Fibroblast of villous mesenchyme (primary cell): Measurements from ENCODE around the gene LMBR1. TPM values are rescaled to one million over a fixed set of nuclear protein-coding genes. Genes with fewer than 3 reads are reported as not detected.

Experiments used
- DNase-seq: peaks from one replicate; pipeline ENCODE4 v3.0.0-alpha.2; 2010; ENCODE audit warnings: low read depth
- H3K4me3 ChIP-seq: 2 replicates; pipeline ENCODE4 v1.5.1; 2011; ENCODE audit warnings: low read depth, mild to moderate bottlenecking, low read length
- total RNA-seq: library from RNA; depleted of rRNA; stranded (reverse); fragments of >200 nt; gene quantifications from 2 replicates; pipeline ENCODE4 v1.2.3, GENCODE V29; 2012
- TF ChIP-seq, protein P1 (sequence below): IDR thresholded peaks from 2 replicates; pipeline ENCODE4 v1.5.1; 2012; ENCODE audit warnings: low read depth, mild to moderate bottlenecking, low read length; ENCODE audit not compliant: insufficient read depth

The LMBR1 gene
- total RNA-seq, 1 donor = 43.6 TPM

DNA sequence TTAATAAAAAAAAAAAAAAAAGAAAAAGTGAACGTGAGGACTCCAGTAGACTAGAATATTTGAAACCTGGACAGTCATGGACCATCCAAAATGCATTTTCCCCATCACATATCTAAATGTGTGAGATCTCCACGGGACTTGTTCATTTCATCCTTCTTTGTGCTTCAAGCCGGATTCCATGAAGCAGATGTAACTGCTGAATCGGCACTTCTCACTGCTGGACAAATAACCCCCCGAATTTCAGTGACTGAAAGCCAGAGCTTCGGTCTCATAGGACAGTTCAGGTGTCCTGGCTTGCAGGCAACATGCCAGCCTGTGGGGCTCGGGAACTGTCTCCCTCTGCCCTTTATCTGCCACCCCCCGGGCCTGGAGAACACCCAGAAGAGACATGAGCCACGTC is 219.1 kb downstream of the LMBR1 start:
- no peak overlapping the region for H3K4me3 ChIP-seq
- TF ChIP-seq, protein P1, sequence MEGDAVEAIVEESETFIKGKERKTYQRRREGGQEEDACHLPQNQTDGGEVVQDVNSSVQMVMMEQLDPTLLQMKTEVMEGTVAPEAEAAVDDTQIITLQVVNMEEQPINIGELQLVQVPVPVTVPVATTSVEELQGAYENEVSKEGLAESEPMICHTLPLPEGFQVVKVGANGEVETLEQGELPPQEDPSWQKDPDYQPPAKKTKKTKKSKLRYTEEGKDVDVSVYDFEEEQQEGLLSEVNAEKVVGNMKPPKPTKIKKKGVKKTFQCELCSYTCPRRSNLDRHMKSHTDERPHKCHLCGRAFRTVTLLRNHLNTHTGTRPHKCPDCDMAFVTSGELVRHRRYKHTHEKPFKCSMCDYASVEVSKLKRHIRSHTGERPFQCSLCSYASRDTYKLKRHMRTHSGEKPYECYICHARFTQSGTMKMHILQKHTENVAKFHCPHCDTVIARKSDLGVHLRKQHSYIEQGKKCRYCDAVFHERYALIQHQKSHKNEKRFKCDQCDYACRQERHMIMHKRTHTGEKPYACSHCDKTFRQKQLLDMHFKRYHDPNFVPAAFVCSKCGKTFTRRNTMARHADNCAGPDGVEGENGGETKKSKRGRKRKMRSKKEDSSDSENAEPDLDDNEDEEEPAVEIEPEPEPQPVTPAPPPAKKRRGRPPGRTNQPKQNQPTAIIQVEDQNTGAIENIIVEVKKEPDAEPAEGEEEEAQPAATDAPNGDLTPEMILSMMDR = no peak

DNA sequence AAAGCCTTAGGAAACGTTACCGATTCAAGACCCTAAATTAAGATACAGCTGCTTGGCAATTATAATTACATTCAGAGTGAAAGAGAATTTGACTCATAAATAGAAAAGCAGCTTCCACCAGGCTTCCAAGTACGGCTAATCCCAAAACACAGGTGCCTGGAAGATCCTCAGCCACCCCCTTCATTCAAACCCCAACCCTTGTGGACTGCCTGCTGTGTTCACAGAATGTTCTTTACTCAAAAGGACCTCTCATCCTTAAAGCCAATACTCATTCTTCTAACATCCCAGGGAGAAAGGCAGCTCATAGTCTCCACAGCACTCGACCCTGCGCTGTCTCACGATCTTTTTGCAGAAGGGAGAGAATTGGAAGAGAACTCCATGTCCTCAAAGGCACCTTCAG is 219.5 kb downstream of the LMBR1 start:
- TF ChIP-seq, protein P1 = no peak
- no peak for DNase-seq
- H3K4me3 ChIP-seq = no peak overlapping the region

More for the DNA sequence above, 219.1 kb downstream of the LMBR1 start:
- DNase-seq = no peak

DNA sequence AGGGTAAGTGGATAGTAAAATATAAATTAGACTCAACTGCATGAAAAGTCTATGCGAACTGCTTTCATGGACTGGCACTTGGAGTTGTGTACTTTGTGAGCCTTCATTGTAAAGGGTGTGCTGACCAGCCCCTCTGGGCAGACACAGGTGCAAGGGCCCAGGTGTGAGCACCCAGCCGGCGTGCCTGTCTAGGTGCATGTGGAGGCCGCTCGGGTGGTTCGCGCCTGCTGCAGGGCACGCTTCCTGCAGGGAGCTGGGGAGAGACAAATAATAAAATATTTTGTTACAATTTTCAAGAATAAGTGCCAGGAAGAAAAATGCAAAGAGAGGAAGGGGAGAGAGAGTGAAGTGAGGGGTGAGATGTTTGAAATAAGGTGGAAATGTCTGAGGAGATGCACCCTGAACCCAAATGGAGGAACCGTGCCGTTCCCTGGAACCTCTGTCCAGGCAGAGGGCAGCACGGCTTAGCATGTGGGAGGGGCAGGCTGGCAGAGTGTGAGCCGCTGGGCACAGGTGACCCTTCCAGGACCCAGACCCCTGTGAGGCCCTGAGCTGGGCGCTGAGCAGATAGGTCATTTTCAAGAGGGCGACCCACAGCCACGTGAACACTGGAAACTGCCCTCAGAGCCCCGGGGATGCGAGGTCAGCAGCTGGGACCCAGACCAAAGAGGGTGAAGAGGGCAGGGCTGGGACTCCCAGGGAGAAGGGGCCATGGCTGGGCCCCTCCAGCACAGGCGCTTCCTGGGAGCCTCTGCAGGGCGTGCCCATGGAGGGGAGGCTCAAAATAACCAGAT is 223.8 kb downstream of the LMBR1 start:
- no peak for DNase-seq
- TF ChIP-seq, protein P1 = no peak
- H3K4me3 ChIP-seq = no peak overlapping the region

DNA sequence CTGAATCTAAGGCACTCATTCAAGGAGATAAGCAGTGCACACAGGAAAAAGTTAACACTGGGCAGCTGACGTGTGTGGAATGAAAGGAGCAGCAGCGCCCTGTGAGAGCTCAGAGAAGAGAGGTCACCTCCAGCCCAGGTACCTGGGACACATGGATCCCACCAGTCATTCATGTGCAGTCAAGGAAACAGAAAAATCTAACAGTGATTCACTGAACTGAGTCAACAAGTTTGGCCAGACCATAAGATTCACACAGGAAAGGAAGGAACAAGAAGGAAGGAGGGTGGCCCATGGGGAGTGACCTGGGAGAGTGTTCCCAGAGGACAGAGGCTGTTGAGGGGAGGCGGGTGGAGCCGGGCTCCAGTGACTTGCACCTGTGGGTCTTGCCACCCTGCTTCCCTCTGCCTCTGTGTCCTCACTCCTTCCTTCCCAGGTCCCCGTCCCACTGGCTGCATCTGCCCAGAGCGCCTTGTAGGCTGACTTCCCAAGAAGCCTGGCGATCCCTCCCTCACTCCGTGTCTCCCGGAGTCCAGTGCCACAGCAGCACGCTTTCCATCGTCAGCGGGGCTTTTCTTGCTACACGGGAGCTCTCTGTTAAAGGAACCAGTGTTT is 224.7 kb downstream of the LMBR1 start:
- TF ChIP-seq, protein P1 = no peak
- no peak overlapping the region for H3K4me3 ChIP-seq
- no peak for DNase-seq

DNA sequence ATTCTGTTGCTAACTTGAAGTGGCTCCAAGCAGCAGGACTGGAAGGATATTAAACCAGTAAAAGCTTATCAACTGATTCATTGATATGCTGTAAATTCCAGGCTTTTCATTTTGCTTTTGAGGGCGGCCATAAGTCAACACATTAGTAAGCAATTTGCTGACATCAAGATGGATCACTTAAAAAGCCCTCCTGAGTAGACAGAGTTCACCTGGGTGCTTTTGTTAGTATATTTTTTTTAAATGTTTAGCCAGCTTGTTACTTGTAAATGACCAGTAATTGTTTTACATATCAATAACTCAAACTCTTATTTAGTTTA is 225.9 kb downstream of the LMBR1 start:
- no peak overlapping the region for H3K4me3 ChIP-seq
- DNase-seq = no peak
- TF ChIP-seq, protein P1 = no peak

DNA sequence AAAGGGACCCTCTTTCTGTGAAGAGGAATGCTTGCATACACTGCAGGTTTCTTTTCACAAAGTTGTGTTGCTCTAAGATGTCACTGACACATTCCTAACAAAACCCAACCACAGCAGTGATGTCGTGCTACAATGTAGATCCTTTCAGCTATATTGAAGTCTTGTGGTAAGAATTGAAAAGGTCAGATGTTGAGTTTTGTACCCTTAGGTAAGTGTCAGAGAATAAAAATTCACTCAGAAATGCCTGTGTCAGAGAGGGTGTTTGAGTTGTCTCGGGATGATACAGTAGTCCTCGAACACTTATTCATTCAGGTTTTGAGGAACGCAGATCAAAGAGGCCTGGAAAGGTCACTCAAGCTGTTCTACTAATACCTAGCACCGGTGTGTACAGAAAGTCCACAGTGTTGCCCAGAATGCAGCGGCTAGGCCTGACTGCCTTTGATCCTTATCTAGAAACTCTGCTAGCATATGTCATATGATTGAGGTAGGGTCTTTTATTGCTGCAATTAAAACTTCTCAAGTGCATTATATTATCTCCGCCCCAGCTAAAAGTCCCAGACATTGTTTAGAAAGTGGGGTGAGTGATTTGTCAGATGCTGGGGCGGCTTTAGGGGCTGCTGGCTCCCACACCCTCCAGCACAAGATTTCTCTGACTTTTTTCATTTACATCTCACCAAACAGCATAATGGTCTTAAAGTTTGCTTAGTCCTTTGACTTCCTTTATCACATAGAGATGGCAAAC is 226.4 kb downstream of the LMBR1 start:
- TF ChIP-seq, protein P1 = no peak
- DNase-seq = no peak

More for the DNA sequence above, 226.4 kb downstream of the LMBR1 start:
- no peak overlapping the region for H3K4me3 ChIP-seq
